Neural cell (in vitro differentiated cells): ENCODE measurements around the gene EGLN1. TPM values are rescaled to one million over a fixed set of nuclear protein-coding genes. Genes with fewer than 3 reads are reported as not detected.

ENCODE experiments used
- H2AFZ ChIP-seq: fragments of 200-600, 300-800 bp; sonication (generic), shearing (Covaris generic); 2 replicates; pipeline ENCODE4 v1.6.0; 2014; ENCODE audit warnings: low read depth, mild to moderate bottlenecking, antibody characterized with exemption, low read length, moderate library complexity
- H3F3A ChIP-seq: fragments of 200-600 bp; shearing (Covaris generic); 2 replicates; pipeline ENCODE4 v1.6.1; 2016; ENCODE audit warnings: mild to moderate bottlenecking, moderate library complexity, mixed read lengths, antibody characterized with exemption, low read length; ENCODE audit not compliant: insufficient read depth, poor library complexity, severe bottlenecking
- H3K27ac ChIP-seq: fragments of 200-600, 300-800 bp; sonication (generic), shearing (Covaris generic); 2 replicates; pipeline ENCODE4 v1.5.1; 2014; ENCODE audit warnings: mild to moderate bottlenecking, low read length, moderate library complexity
- H3K27me3 ChIP-seq: fragments of 300-800, 200-600 bp; sonication (generic), shearing (Covaris generic); 2 replicates; pipeline ENCODE4 v1.6.0; 2014; ENCODE audit warnings: mild to moderate bottlenecking, low read depth, low read length, moderate library complexity; ENCODE audit not compliant: insufficient read depth
- H3K36me3 ChIP-seq: fragments of 300-800, 200-600 bp; sonication (generic), shearing (Covaris generic); 2 replicates; pipeline ENCODE4 v1.5.1; 2014; ENCODE audit warnings: mild to moderate bottlenecking, antibody characterized with exemption, low read length, moderate library complexity; ENCODE audit not compliant: insufficient read depth
- H3K4me2 ChIP-seq: fragments of 300-800, 200-600 bp; sonication (generic), shearing (Covaris generic); 2 replicates; pipeline ENCODE4 v1.6.0; 2014; ENCODE audit warnings: mild to moderate bottlenecking, low read length
- H3K4me3 ChIP-seq: fragments of 300-800, 200-600 bp; sonication (generic), shearing (Covaris generic); 2 replicates; pipeline ENCODE4 v1.5.1; 2014; ENCODE audit warnings: mild to moderate bottlenecking, low read length, moderate library complexity
- H3K79me2 ChIP-seq: fragments of 200-600 bp; shearing (Covaris generic); replicated peaks from 2 replicates; pipeline ENCODE4 v1.6.0; 2014; ENCODE audit warnings: mild to moderate bottlenecking, low read length, moderate library complexity; ENCODE audit not compliant: insufficient read depth
- H3K9ac ChIP-seq: fragments of 300-800, 200-600 bp; sonication (generic), shearing (Covaris generic); 2 replicates; pipeline ENCODE4 v1.6.1; 2016; ENCODE audit warnings: mild to moderate bottlenecking, low read length, mixed read lengths
- H3K9me2 ChIP-seq: fragments of 200-600 bp; shearing (Covaris generic); 2 replicates; pipeline ENCODE4 v1.6.1; 2016; ENCODE audit warnings: mild to moderate bottlenecking, low read length, mixed read lengths; ENCODE audit not compliant: insufficient read depth
- H3K9me3 ChIP-seq: fragments of 200-600, 300-800 bp; sonication (generic), shearing (Covaris generic); 2 replicates; pipeline ENCODE4 v1.6.1; 2016; ENCODE audit warnings: mild to moderate bottlenecking, mixed run types, low read length, moderate library complexity, mixed read lengths
- H4K20me1 ChIP-seq: fragments of 200-600 bp; shearing (Covaris generic); 2 replicates; pipeline ENCODE4 v1.6.1; 2016; ENCODE audit warnings: mild to moderate bottlenecking, mixed run types; ENCODE audit not compliant: insufficient read depth
- CTCF ChIP-seq: fragments of 450-650 bp; IDR thresholded peaks from 2 replicates; pipeline ENCODE4 v1.5.1; 2014; ENCODE audit warnings: antibody characterized with exemption, mild to moderate bottlenecking, moderate library complexity; ENCODE audit not compliant: poor library complexity, severe bottlenecking
- EP300 ChIP-seq: fragments of 450-650 bp; conservative IDR thresholded peaks from 2 replicates; pipeline ENCODE4 v1.6.1; 2014; ENCODE audit warnings: antibody characterized with exemption, mild to moderate bottlenecking, moderate library complexity; ENCODE audit not compliant: poor library complexity, severe bottlenecking
- EZH2 ChIP-seq: fragments of 200-600, 300-800 bp; shearing (Covaris generic), sonication (generic); IDR thresholded peaks from 2 replicates; pipeline ENCODE4 v1.6.1; 2014; ENCODE audit warnings: antibody characterized with exemption, low read length, borderline replicate concordance, mild to moderate bottlenecking; ENCODE audit not compliant: insufficient read depth, poor library complexity, severe bottlenecking
- MXI1 ChIP-seq: fragments of 450-650 bp; conservative IDR thresholded peaks from 2 replicates; pipeline ENCODE4 v1.6.1; 2014; ENCODE audit warnings: antibody characterized with exemption, mild to moderate bottlenecking; ENCODE audit not compliant: poor library complexity, severe bottlenecking
- POLR2AphosphoS5 ChIP-seq: IDR thresholded peaks from 2 replicates; pipeline ENCODE4 v1.6.1; 2012
- REST ChIP-seq: IDR thresholded peaks from 2 replicates; pipeline ENCODE4 v1.6.1; 2012; ENCODE audit warnings: borderline replicate concordance
- SMC3 ChIP-seq: fragments of 450-650 bp; conservative IDR thresholded peaks from 2 replicates; pipeline ENCODE4 v1.6.1; 2014; ENCODE audit warnings: antibody characterized with exemption, mild to moderate bottlenecking, moderate library complexity; ENCODE audit not compliant: poor library complexity
- TAF1 ChIP-seq: IDR thresholded peaks from 2 replicates; pipeline ENCODE4 v1.6.1; 2012; ENCODE audit warnings: low read depth
- polyA plus RNA-seq: library from polyadenylated mRNA; depleted of rRNA; stranded (reverse); fragments of >200 nt; gene quantifications from 2 replicates; pipeline ENCODE4 v1.2.3, GENCODE V29; 2014

EGLN1 gene
- polyA plus RNA-seq, 1 donor from 2014 or later, result 33.2 TPM

- Histone ChIP-seq H3F3A (no peaks in the 10 kb centered on the region), H3K27me3 (no peaks in the 10 kb centered on the region), H3K36me3 (no peaks in the 10 kb centered on the region), H3K9me2 (no peaks in the 10 kb centered on the region), H3K9ac (no peak overlapping the region), H2AFZ (no peak overlapping the region), H3K27ac (no peak overlapping the region), H3K9me3 (no peaks in the 10 kb centered on the region), H4K20me1 (no peaks in the 10 kb centered on the region), H3K79me2 (peaks cover 8% of the 10 kb centered on the region), H3K4me3 (no peak overlapping the region), H3K4me2 (no peak overlapping the region)
- TF ChIP-seq REST (no peak), SMC3 (no peak)
These were observed 32.0 kb downstream of the EGLN1 start for GRCh38 chr1:231390071-231390470.

- no peak overlapping the region for H3K9ac ChIP-seq
- no peaks in the 10 kb centered on the region for H4K20me1 ChIP-seq
- no peak for TF ChIP-seq POLR2AphosphoS5
- TF ChIP-seq CTCF, result no peak
- TF ChIP-seq TAF1, result no peak
- TF ChIP-seq REST, result no peak
- no peak for TF ChIP-seq SMC3
- TF ChIP-seq EP300, result no peak
- no peak for TF ChIP-seq EZH2
- TF ChIP-seq MXI1, result no peak
- H3K79me2 ChIP-seq, result peaks cover 8% of the 10 kb centered on the region
- no peaks in the 10 kb centered on the region for H3K9me3 ChIP-seq
- no peak overlapping the region for H3K4me2 ChIP-seq
- no peaks in the 10 kb centered on the region for H3K27me3 ChIP-seq
- H2AFZ ChIP-seq, result no peak overlapping the region
- no peaks in the 10 kb centered on the region for H3K36me3 ChIP-seq
- H3K27ac ChIP-seq, result no peak overlapping the region
- H3F3A ChIP-seq, result no peaks in the 10 kb centered on the region
- no peaks in the 10 kb centered on the region for H3K9me2 ChIP-seq
- H3K4me3 ChIP-seq, result no peak overlapping the region
These were observed 34.1 kb downstream of the EGLN1 start for GRCh38 chr1:231387770-231388669.
